GM18498 (cell line): ENCODE results near the gene IRS2.

Experiments
- ATAC-seq: cut with Tn5 transposase; IDR thresholded peaks from one replicate; pipeline ENCODE4 v1.9.1; 2021; ENCODE audit warnings: mild to moderate bottlenecking, moderate library complexity; ENCODE audit not compliant: unreplicated experiment

Gene IRS2

GRCh38 chr13:109715902-109716301, 70.5 kb downstream of the IRS2 start:
- ATAC-seq, result no peak

DNA sequence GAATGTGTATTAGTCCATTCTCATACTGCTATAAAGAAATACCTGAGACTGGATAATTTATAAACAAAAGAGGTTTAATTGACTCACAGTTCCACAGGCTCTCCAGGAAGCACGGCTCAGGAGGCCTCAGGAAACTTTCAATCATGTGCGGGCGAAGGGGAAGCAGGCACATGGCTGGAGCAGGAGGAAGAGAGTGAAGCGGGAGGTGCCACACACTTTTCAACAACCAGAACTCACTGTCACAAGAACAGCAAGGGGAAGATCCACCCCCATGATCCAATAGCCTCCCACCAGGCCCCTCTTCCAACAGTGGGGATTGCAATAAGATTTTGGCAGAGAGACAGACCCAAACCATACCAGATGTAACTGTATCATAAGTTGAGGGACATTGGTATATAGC, 72.7 kb downstream of the IRS2 start:
- ATAC-seq, result no peak

DNA sequence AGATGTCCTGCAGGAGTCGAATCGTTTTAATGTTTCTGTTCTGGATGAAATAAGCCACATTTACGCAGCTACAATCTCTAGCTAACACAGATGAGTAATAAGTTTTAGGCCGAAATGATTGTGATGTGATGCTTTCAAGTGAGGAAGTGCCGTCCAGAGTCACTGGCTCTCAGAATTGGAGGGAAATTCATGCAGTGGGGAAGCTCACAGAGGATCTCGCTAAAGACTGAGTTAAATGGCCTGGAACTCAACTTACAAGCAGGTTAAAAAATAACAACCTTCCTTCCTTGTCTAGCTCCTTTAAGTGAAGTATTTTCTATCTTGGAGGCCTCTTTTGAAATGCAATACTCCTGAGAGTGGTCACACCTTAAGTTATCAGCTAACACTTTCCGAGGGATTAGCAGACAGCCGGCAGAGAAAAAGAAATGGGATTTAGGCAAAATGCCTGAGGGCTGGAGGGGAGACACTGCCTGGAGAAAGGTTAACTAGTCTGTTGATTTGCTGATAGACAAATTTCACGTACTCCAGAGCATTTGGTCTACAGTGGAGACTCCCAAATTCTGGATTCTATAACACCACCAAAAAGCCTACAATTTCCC, 74.2 kb downstream of the IRS2 start:
- no peak for ATAC-seq

DNA sequence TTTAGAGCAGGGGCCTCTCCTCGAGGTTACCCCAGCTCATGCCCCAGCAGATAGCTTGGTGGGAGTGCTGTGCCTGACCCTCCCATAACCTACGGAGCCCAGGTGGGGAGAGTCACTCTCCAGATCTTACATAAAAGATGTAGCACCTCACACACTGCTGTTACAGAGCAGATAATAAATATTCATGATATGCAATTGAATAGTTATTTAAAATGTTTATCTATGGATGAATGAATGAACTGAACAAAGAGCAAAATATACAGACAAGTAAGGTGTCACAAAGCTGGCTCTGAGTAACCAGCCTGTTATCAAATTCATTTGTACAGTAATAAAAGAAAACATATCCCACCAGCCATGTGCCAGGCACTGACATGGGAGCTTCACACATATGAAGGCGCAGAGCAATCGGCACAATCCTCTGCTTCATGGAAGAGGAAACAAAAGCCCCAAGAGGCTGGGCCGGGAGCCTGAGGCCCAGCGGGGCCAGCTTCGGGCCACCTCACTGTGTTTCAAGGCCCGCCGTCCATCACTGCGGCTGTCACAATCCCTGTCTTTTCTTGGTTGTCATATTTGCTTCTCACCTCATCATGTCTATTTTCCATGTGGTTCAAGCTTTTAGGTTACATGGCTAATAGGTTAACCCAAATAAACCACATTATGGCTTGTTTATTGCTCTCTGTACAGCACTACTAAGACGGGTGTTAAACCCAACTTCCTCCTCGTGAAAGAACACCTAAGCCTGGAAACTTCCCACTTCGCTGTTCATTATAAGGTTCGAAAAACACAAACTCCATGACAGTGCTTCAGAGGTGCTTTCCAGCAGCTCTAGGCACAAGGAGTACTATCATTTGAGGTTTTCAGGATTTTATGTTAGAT, 78.4 kb downstream of the IRS2 start:
- no peak for ATAC-seq

GRCh38 chr13:109707044-109707741, 79.2 kb downstream of the IRS2 start:
- no peak for ATAC-seq

GRCh38 chr13:109706015-109706715, 80.2 kb downstream of the IRS2 start:
- no peak for ATAC-seq

GRCh38 chr13:109704771-109705635, 81.4 kb downstream of the IRS2 start:
- no peak for ATAC-seq

DNA sequence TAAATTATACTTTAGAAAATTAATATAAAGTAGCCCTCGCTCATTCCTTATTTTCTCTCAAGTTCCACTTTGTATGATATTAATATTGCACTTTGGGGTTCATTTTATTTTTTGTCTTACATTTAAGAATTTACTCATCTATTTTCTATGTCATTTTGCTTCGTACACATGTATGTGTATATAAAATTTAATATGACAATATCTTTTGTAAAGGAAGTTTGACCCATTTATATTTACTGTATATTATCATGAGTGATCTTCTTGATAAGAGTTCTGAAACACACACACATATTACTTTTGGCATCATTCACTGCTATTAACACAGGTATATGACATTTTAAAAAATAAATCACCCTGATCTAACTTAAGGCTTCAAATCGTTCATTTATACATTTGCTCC, 83.1 kb downstream of the IRS2 start:
- ATAC-seq, result no peak
